HCT116 (cell line): ENCODE results near the gene CHST14. TPM values are rescaled to one million over a fixed set of nuclear protein-coding genes. Genes with fewer than 3 reads are reported as not detected.

Experiments used
- ATAC-seq: fragments of 200-7000 bp; cut with Tn5 transposase; 2 replicates; pipeline ENCODE4 v1.9.1; 2020; ENCODE audit warnings: mild to moderate bottlenecking, moderate library complexity
- BruUV-seq: library from RNA; stranded (reverse); fragments of 400-500 nt; replicated peaks from 2 replicates; lab custom pipeline; 2021; lab: Mats Ljungman, UMichigan
- CTCF ChIA-PET: fragments of 300-600 bp; sonication (Branson Sonifier 250); formaldehyde crosslinking; loops from one replicate; lab custom pipeline; 2021; ENCODE audit warnings: antibody characterized with exemption; lab: Charles Lee
- POLR2A ChIA-PET: fragments of 300-600, 350-600 bp; sonication (Branson Sonifier 250); formaldehyde crosslinking; loops from one replicate; lab custom pipeline; 2021; ENCODE audit warnings: antibody characterized with exemption; lab: Charles Lee
- RAD21 ChIA-PET, 2 experiments: fragments of 300-600 bp; sonication (Branson Sonifier 250); formaldehyde crosslinking; loops; one replicate each; lab custom pipeline; 2023; ENCODE audit warnings: low total read pairs in 2 of 2; ENCODE audit not compliant: uncharacterized antibody in 2 of 2, unreplicated experiment in 2 of 2, low non-redundant PET in 1 of 2; lab: Charles Lee
- DNase-seq: peaks from one replicate; pipeline ENCODE4 v3.0.0-alpha.2; 2010; ENCODE audit warnings: low read depth, low spot score
- H2AFZ ChIP-seq: fragments of 200-600 bp; shearing (Covaris generic), sonication (generic); 2 replicates; pipeline ENCODE4 v1.6.1; 2017; ENCODE audit warnings: low read depth, mixed run types, mixed read lengths, antibody characterized with exemption, low read length; ENCODE audit not compliant: poor library complexity, severe bottlenecking
- H3K27ac ChIP-seq: 2 replicates; pipeline ENCODE4 v1.5.1; 2012; ENCODE audit warnings: low read depth, low read length
- H3K27me3 ChIP-seq: fragments of 200-600 bp; sonication (generic); 2 replicates; pipeline ENCODE4 v1.6.1; 2016; ENCODE audit warnings: mixed run types, low read length, mixed read lengths; ENCODE audit not compliant: insufficient read depth
- H3K36me3 ChIP-seq, 2 experiments: fragments of 200-500 bp in 1 of 2; fragments of 200-600 bp in 1 of 2; sonication (Bioruptor generic) in 1 of 2; sonication (generic) in 1 of 2; 2 replicates each; pipeline versions ENCODE4 v1.5.1 to v1.6.1; 2014 to 2016; ENCODE audit warnings: low read length in 2 of 2, inconsistent platforms in 1 of 2, mixed read lengths in 1 of 2, mixed run types in 1 of 2; ENCODE audit not compliant: insufficient read depth in 2 of 2, control insufficient read depth in 1 of 2
- H3K4me1 ChIP-seq, 2 experiments: fragments of 200-600 bp in 1 of 2; sonication (generic) in 1 of 2; 2 replicates each; pipeline versions ENCODE4 v1.5.1 to v1.6.1; 2012 to 2017; ENCODE audit warnings: low read length in 2 of 2, inconsistent platforms in 1 of 2, mild to moderate bottlenecking in 1 of 2, mixed read lengths in 1 of 2, mixed run types in 1 of 2, moderate library complexity in 1 of 2; ENCODE audit not compliant: insufficient read depth in 2 of 2, control insufficient read depth in 1 of 2
- H3K4me2 ChIP-seq: fragments of 200-600 bp; sonication (generic); 2 replicates; pipeline ENCODE4 v1.6.1; 2017; ENCODE audit warnings: mixed run types, low read length, mixed read lengths
- H3K4me3 ChIP-seq, 2 experiments: fragments of 200-600 bp in 1 of 2; sonication (generic) in 1 of 2; replicated peaks in 1 of 2; 2 replicates each; pipeline ENCODE4 v1.5.1; 2011 to 2016; ENCODE audit warnings: low read length in 2 of 2, control low read depth in 1 of 2, low read depth in 1 of 2, mild to moderate bottlenecking in 1 of 2, mixed read lengths in 1 of 2, mixed run types in 1 of 2
- H3K79me2 ChIP-seq: fragments of 200-600 bp; sonication (generic); 2 replicates; pipeline ENCODE4 v1.6.1; 2017; ENCODE audit warnings: mild to moderate bottlenecking, mixed run types, low read length, moderate library complexity, mixed read lengths; ENCODE audit not compliant: insufficient read depth
- H3K9ac ChIP-seq: fragments of 200-600 bp; sonication (generic); 2 replicates; pipeline ENCODE4 v1.6.1; 2016; ENCODE audit warnings: low read length, mixed read lengths
- H3K9me2 ChIP-seq: fragments of 200-600 bp; sonication (generic), shearing (Covaris generic); 2 replicates; pipeline ENCODE4 v1.6.1; 2017; ENCODE audit warnings: mixed run types, mild to moderate bottlenecking, moderate library complexity; ENCODE audit not compliant: insufficient read depth
- H3K9me3 ChIP-seq, 2 experiments: fragments of 200-500 bp in 1 of 2; fragments of 200-600 bp in 1 of 2; sonication (Bioruptor generic) in 1 of 2; sonication (generic) in 1 of 2; 2 replicates each; pipeline ENCODE4 v1.6.1; 2014 to 2017; ENCODE audit warnings: low read length in 2 of 2, mixed read lengths in 2 of 2, inconsistent platforms in 1 of 2, low read depth in 1 of 2, mild to moderate bottlenecking in 1 of 2, mixed run types in 1 of 2, moderate library complexity in 1 of 2; ENCODE audit not compliant: control insufficient read depth in 1 of 2, insufficient read depth in 1 of 2
- H4K20me1 ChIP-seq: fragments of 200-600 bp; sonication (generic), shearing (Covaris generic); 2 replicates; pipeline ENCODE4 v1.6.1; 2017; ENCODE audit warnings: mixed run types, mild to moderate bottlenecking, moderate library complexity; ENCODE audit not compliant: insufficient read depth
- CEBPB ChIP-seq: IDR thresholded peaks from 2 replicates; pipeline ENCODE4 v1.6.1; 2012; ENCODE audit warnings: low read depth
- EGR1 ChIP-seq: IDR thresholded peaks from 2 replicates; pipeline ENCODE4 v1.6.1; 2012; ENCODE audit warnings: low read depth
- ELF1 ChIP-seq: IDR thresholded peaks from 2 replicates; pipeline ENCODE4 v1.6.1; 2012; ENCODE audit warnings: low read depth, borderline replicate concordance
- EZH2 ChIP-seq: fragments of 200-600 bp; sonication (generic); IDR thresholded peaks from 2 replicates; pipeline ENCODE4 v1.6.1; 2017; ENCODE audit warnings: antibody characterized with exemption, mixed run types
- EZH2phosphoT487 ChIP-seq: fragments of 200-600 bp; IDR thresholded peaks from 2 replicates; pipeline ENCODE4 v1.6.1; 2018; ENCODE audit warnings: antibody characterized with exemption, borderline replicate concordance
- FOSL1 ChIP-seq: IDR thresholded peaks from 2 replicates; pipeline ENCODE4 v1.6.1; 2012; ENCODE audit warnings: low read depth
- JUND ChIP-seq: IDR thresholded peaks from 2 replicates; pipeline ENCODE4 v1.6.1; 2012
- POLR2AphosphoS5 ChIP-seq: IDR thresholded peaks from 2 replicates; pipeline ENCODE4 v1.6.1; 2011; ENCODE audit warnings: mild to moderate bottlenecking, low read depth, low read length, moderate library complexity
- RAD21 ChIP-seq: IDR thresholded peaks from 2 replicates; pipeline ENCODE4 v1.6.1; 2012; ENCODE audit warnings: low read depth, mild to moderate bottlenecking
- SIN3A ChIP-seq: IDR thresholded peaks from 2 replicates; pipeline ENCODE4 v1.6.1; 2012; ENCODE audit warnings: low read depth
- SP1 ChIP-seq: IDR thresholded peaks from 2 replicates; pipeline ENCODE4 v1.6.1; 2012; ENCODE audit warnings: low read depth
- SRF ChIP-seq: IDR thresholded peaks from 2 replicates; pipeline ENCODE4 v1.6.1; 2012; ENCODE audit warnings: low read depth
- TCF7L2 ChIP-seq: IDR thresholded peaks from 2 replicates; pipeline ENCODE4 v1.7.0; 2011; ENCODE audit warnings: borderline replicate concordance, inconsistent platforms; ENCODE audit not compliant: insufficient read depth, insufficient read length; ENCODE audit errors: extremely low read depth
- ZFX ChIP-seq: fragments of 450-650 bp; IDR thresholded peaks from 2 replicates; pipeline ENCODE4 v1.6.1; 2017
- ZNF274 ChIP-seq: fragments of 200-500 bp; sonication (Bioruptor generic); IDR thresholded peaks from 2 replicates; pipeline ENCODE4 v1.6.1; 2014; ENCODE audit warnings: mild to moderate bottlenecking, low read depth, low read length, inconsistent platforms
- intact Hi-C: fragments of 100-400 bp; cut with micrococcal nuclease; formaldehyde crosslinking; loops from 2 replicates; pipeline ENCODE4 v1.10.0; 2022
- total RNA-seq: library from RNA; stranded (reverse); gene quantifications from one replicate; pipeline ENCODE4 v1.2.1, GENCODE V29; 2021; ENCODE audit not compliant: unreplicated experiment
- TF ChIP-seq, protein P1 (sequence below): IDR thresholded peaks from 2 replicates; pipeline ENCODE4 v1.6.1; 2012
- TF ChIP-seq, protein P2 (sequence below): IDR thresholded peaks from 2 replicates; pipeline ENCODE4 v1.6.1; 2011; ENCODE audit warnings: mild to moderate bottlenecking, low read length, moderate library complexity; ENCODE audit not compliant: insufficient replicate concordance; ENCODE audit errors: extremely low read depth

The CHST14 gene
- total RNA-seq, 1 experiment from 2014 or later = 12.7 TPM

DNA sequence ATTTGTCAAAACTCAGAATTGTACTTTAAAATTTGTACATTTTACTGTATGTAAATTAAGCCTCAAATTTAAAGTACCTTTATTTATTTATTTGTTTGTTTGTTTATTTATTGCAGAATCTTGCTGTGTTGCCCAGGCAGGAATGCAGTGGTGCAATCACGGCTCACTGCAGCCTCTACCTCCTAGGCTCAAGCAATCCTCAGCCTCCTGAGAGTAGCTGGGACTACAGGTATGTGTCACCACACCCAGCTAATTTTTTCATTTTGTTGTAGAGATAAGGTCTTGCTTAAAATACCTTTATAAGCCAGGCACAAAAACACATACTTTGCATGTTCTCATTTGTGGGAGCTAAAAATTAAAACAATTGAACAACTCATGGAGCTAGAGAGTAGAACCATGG lies 37.4 kb downstream of the CHST14 start:
- ATAC-seq = no peak
- no TSS peak for BruUV-seq
- intact Hi-C loops = loop anchor here (10.0 kb wide), 1 partner anchor 163 kb away; the partner anchor contains the start of gene CCDC9B

More for the DNA sequence above, 37.4 kb downstream of the CHST14 start:
- ChIA-PET POLR2A (interaction anchor here (1.1 kb wide), 1 partner anchor 75 kb away, joined by 3 read pairs; no protein-coding TSS in a partner anchor), RAD21 (interaction anchor here in 1 of 2 experiments (0.6 kb wide), 1 partner anchor 29 kb away, joined by 3 read pairs; no protein-coding TSS in a partner anchor), CTCF (interaction anchor here (1.1 to 1.5 kb wide), 2 partner anchors 10 to 12 kb away, joined by 3 to 4 read pairs; no protein-coding TSS in a partner anchor)
- H3K27ac ChIP-seq = no peak overlapping the region
- no peak for TF ChIP-seq ELF1
- no peak for TF ChIP-seq ZNF274
- no peak for TF ChIP-seq FOSL1
- TF ChIP-seq JUND = no peak
- TF ChIP-seq EZH2 = no peak
- no peak for TF ChIP-seq SP1
- no peak for TF ChIP-seq POLR2AphosphoS5
- no peak for TF ChIP-seq RAD21
- no peak for TF ChIP-seq SIN3A
- TF ChIP-seq, protein P1, sequence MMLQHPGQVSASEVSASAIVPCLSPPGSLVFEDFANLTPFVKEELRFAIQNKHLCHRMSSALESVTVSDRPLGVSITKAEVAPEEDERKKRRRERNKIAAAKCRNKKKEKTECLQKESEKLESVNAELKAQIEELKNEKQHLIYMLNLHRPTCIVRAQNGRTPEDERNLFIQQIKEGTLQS = no peak
- TF ChIP-seq ZFX = no peak
- no peak for TF ChIP-seq EGR1
- no peak for TF ChIP-seq SRF
- TF ChIP-seq, protein P2, sequence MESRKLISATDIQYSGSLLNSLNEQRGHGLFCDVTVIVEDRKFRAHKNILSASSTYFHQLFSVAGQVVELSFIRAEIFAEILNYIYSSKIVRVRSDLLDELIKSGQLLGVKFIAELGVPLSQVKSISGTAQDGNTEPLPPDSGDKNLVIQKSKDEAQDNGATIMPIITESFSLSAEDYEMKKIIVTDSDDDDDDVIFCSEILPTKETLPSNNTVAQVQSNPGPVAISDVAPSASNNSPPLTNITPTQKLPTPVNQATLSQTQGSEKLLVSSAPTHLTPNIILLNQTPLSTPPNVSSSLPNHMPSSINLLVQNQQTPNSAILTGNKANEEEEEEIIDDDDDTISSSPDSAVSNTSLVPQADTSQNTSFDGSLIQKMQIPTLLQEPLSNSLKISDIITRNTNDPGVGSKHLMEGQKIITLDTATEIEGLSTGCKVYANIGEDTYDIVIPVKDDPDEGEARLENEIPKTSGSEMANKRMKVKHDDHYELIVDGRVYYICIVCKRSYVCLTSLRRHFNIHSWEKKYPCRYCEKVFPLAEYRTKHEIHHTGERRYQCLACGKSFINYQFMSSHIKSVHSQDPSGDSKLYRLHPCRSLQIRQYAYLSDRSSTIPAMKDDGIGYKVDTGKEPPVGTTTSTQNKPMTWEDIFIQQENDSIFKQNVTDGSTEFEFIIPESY = no peak
- TF ChIP-seq TCF7L2 = no peak
- no peak for TF ChIP-seq EZH2phosphoT487
- no peak for TF ChIP-seq CEBPB
- H2AFZ ChIP-seq = no peak overlapping the region
- no peak overlapping the region for H3K4me2 ChIP-seq
- no peaks in the 10 kb centered on the region for H3K9me2 ChIP-seq
- no peaks in the 10 kb centered on the region for H3K79me2 ChIP-seq
- H3K36me3 ChIP-seq = no peaks in the 10 kb centered on the region
- no peaks in the 10 kb centered on the region for H3K27me3 ChIP-seq
- no peak overlapping the region for H3K4me3 ChIP-seq
- no peaks in the 10 kb centered on the region for H4K20me1 ChIP-seq
- H3K4me1 ChIP-seq = peaks cover 12 to 30% of the 10 kb centered on the region in 2 experiments
- H3K9ac ChIP-seq = no peak overlapping the region
- no peak for DNase-seq
- no peaks in the 10 kb centered on the region for H3K9me3 ChIP-seq
